Ishikawa (cell line): ENCODE results near the gene KIAA0825.

Experiments used
- CEBPB ChIP-seq: IDR thresholded peaks from 2 replicates; pipeline ENCODE4 v1.6.1; 2012
- CREB1 ChIP-seq: IDR thresholded peaks from 2 replicates; pipeline ENCODE4 v1.6.1; 2012; ENCODE audit warnings: low read depth
- EGR1 ChIP-seq: IDR thresholded peaks from 2 replicates; pipeline ENCODE4 v1.6.1; 2012
- EP300 ChIP-seq: IDR thresholded peaks from 2 replicates; pipeline ENCODE4 v1.6.1; 2012; ENCODE audit warnings: borderline replicate concordance
- FOXM1 ChIP-seq: IDR thresholded peaks from 2 replicates; pipeline ENCODE4 v1.6.1; 2012; ENCODE audit warnings: low read depth, borderline replicate concordance
- NFIC ChIP-seq: IDR thresholded peaks from 2 replicates; pipeline ENCODE4 v1.6.1; 2012
- RAD21 ChIP-seq: IDR thresholded peaks from 2 replicates; pipeline ENCODE4 v1.6.1; 2012; ENCODE audit warnings: low read depth
- TAF1 ChIP-seq: IDR thresholded peaks from 2 replicates; pipeline ENCODE4 v1.6.1; 2012; ENCODE audit warnings: low read depth, mild to moderate bottlenecking
- TCF12 ChIP-seq: IDR thresholded peaks from 2 replicates; pipeline ENCODE4 v1.6.1; 2012; ENCODE audit warnings: low read depth
- TEAD4 ChIP-seq: IDR thresholded peaks from 2 replicates; pipeline ENCODE4 v1.6.1; 2012
- YY1 ChIP-seq: IDR thresholded peaks from 2 replicates; pipeline ENCODE4 v1.6.1; 2012; ENCODE audit warnings: low read depth
- ZBTB7A ChIP-seq: IDR thresholded peaks from 2 replicates; pipeline ENCODE4 v1.6.1; 2012; ENCODE audit warnings: low read depth
- TF ChIP-seq, protein P1 (sequence below): IDR thresholded peaks from 2 replicates; pipeline ENCODE4 v1.6.1; 2012; ENCODE audit warnings: low read depth, mild to moderate bottlenecking
- TF ChIP-seq, protein P2 (sequence below): IDR thresholded peaks from 2 replicates; pipeline ENCODE4 v1.6.1; 2012
- TF ChIP-seq, protein P3 (sequence below): IDR thresholded peaks from 2 replicates; pipeline ENCODE4 v1.6.1; 2012

KIAA0825 gene

DNA sequence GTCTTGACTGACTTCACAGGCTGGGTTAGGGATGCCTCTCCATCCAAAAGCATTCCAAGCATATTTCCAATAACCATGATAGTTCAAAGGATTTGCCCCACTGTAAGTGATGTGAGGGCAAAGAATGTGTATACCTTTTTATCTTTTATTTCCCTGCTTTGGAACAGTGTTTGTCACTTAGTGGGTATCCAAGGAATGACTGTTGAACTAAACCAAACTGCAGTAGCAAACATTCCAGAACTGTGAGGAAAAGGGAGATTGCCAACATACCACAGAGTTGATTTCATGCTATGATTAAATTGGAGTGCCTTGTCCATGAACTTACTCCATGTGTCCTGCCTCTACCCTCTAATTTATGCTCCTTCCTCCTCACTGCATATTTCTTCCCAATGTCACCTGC lies 400.0 kb downstream of the KIAA0825 start:
- TF ChIP-seq CREB1 (no peak), EGR1 (no peak), RAD21 (no peak), CEBPB (no peak), TAF1 (no peak), NFIC (peak; percentile 64), ZBTB7A (no peak), TEAD4 (peak; percentile 93), TCF12 (peak; percentile 79), FOXM1 (peak; percentile 84; the same call in 1 of the 2 replicates), YY1 (no peak), EP300 (peak; percentile 89)
- TF ChIP-seq, protein P1, sequence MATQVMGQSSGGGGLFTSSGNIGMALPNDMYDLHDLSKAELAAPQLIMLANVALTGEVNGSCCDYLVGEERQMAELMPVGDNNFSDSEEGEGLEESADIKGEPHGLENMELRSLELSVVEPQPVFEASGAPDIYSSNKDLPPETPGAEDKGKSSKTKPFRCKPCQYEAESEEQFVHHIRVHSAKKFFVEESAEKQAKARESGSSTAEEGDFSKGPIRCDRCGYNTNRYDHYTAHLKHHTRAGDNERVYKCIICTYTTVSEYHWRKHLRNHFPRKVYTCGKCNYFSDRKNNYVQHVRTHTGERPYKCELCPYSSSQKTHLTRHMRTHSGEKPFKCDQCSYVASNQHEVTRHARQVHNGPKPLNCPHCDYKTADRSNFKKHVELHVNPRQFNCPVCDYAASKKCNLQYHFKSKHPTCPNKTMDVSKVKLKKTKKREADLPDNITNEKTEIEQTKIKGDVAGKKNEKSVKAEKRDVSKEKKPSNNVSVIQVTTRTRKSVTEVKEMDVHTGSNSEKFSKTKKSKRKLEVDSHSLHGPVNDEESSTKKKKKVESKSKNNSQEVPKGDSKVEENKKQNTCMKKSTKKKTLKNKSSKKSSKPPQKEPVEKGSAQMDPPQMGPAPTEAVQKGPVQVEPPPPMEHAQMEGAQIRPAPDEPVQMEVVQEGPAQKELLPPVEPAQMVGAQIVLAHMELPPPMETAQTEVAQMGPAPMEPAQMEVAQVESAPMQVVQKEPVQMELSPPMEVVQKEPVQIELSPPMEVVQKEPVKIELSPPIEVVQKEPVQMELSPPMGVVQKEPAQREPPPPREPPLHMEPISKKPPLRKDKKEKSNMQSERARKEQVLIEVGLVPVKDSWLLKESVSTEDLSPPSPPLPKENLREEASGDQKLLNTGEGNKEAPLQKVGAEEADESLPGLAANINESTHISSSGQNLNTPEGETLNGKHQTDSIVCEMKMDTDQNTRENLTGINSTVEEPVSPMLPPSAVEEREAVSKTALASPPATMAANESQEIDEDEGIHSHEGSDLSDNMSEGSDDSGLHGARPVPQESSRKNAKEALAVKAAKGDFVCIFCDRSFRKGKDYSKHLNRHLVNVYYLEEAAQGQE = no peak
- TF ChIP-seq, protein P2, sequence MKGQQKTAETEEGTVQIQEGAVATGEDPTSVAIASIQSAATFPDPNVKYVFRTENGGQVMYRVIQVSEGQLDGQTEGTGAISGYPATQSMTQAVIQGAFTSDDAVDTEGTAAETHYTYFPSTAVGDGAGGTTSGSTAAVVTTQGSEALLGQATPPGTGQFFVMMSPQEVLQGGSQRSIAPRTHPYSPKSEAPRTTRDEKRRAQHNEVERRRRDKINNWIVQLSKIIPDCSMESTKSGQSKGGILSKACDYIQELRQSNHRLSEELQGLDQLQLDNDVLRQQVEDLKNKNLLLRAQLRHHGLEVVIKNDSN = no peak
- TF ChIP-seq, protein P3, sequence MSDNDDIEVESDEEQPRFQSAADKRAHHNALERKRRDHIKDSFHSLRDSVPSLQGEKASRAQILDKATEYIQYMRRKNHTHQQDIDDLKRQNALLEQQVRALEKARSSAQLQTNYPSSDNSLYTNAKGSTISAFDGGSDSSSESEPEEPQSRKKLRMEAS = no peak

DNA sequence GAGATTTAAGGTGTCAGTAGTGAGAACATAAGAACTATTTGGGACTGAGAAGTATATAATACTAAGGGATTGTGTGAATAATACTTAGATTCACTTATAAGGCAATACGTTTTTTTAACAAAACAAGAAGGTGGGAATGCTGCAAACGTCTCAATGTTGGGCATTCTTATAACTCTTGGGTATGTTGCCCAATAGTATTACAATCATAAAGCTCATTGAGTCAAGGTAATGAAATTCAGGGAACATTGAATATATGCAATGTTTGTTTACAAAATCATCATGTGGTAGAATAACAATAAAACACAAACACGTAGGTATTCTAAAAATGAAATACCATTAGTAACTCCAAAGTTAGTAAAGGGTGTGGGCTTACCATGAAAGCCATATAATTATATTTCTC lies 400.7 kb downstream of the KIAA0825 start:
- no peak for TF ChIP-seq CEBPB
- TF ChIP-seq, protein P2 = no peak
- TF ChIP-seq, protein P3 = no peak
- no peak for TF ChIP-seq CREB1
- no peak for TF ChIP-seq EGR1
- TF ChIP-seq TEAD4 = no peak
- no peak for TF ChIP-seq YY1
- no peak for TF ChIP-seq EP300
- TF ChIP-seq TAF1 = no peak
- TF ChIP-seq RAD21 = no peak
- TF ChIP-seq, protein P1 = no peak
- TF ChIP-seq ZBTB7A = no peak
- TF ChIP-seq TCF12 = no peak
- TF ChIP-seq NFIC = no peak
- TF ChIP-seq FOXM1 = no peak

DNA sequence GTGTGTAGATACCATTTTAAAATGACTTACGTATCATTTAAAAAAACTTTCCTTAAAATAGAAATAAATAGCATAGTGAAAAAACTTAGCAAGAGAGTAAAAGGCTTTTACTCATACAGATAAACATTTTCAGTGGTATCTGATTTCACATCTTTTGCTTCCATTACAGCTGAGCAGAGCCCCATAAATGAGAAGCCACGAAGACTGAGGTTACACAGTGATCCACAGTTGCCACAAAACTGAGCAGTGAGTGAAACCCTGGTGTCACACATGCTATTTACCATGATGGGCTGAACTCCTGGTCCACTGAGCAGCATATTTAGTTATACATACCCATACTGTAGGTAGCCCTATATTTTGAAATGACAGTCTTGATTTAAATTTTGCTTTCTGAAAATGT lies 401.2 kb downstream of the KIAA0825 start:
- TF ChIP-seq YY1 = no peak
- TF ChIP-seq CREB1 = no peak
- no peak for TF ChIP-seq TEAD4
- TF ChIP-seq CEBPB = no peak
- TF ChIP-seq, protein P1 = no peak
- no peak for TF ChIP-seq ZBTB7A

DNA sequence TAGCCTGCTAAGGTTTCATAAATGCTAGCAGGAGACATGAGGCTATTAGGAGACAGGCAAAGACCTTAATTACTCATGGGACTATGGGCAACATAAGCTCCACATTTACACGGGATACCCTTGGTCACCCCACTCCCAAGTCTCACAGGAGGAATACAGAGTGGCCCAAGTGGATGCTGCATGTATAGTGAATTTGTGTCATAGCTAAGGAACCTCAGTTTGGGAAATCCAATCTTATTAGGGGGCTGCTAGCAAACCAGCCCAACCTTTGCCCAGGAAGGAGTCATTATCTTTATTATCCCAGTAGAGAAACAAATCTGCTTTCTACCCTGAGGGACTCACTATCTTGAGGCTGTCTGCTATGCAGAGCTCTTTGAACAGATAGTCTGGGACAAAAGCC lies 405.9 kb downstream of the KIAA0825 start:
- TF ChIP-seq FOXM1 = no peak
- TF ChIP-seq CEBPB = no peak
- no peak for TF ChIP-seq RAD21
- TF ChIP-seq, protein P2 = no peak
- TF ChIP-seq, protein P3 = no peak
- TF ChIP-seq ZBTB7A = no peak
- no peak for TF ChIP-seq CREB1
- no peak for TF ChIP-seq YY1
- no peak for TF ChIP-seq TAF1
